GM21786 (cell line): ENCODE results near the gene VPS11.
"Not testable (repeated sequence)": the region's sequence is repeated elsewhere in the genome, so short reads cannot be mapped to it uniquely, and the experiment has no call there.

Experiments
- ATAC-seq: cut with Tn5 transposase; IDR thresholded peaks from one replicate; pipeline ENCODE4 v1.9.1; 2021; ENCODE audit not compliant: unreplicated experiment

Gene VPS11

DNA sequence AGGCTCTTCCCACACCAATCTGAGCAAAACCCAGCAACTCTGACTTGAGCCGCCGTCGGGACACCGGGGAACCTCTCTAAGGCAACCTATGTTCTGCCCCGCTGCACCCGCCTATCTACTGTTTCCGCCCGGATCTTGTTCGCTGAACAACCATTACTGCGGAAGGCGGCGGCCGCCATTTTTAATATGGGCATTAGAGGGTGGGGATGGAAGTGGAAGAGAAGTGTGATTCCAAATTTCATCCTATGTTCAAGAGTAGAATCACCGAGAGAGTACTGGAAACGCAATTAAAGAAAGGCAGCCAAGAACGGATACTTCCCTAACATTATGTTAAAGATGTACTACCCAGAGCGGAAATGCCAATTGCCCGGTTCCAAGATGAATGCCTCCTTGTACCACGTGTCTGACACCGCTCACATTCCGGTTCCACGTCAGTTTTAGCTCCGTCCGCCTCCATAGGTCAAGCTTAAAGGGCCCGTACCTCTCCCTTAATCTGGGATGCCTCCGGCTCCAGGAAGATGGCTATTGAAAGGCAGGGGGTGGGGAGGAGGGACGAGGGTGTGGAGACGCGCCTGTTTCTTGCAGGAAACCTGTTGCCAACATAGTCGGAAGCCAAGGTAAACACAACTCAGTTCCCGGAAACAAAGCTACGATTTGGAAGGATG lies 34.3 kb downstream of the VPS11 start, which contains the start of gene DPAGT1:
Gene DPAGT1, minus strand, starts transcription at position 95 of the 665 bp plus-strand sequence. CDS start 198 bp downstream, outside the sequence.
- peak; percentile 81 for ATAC-seq

DNA sequence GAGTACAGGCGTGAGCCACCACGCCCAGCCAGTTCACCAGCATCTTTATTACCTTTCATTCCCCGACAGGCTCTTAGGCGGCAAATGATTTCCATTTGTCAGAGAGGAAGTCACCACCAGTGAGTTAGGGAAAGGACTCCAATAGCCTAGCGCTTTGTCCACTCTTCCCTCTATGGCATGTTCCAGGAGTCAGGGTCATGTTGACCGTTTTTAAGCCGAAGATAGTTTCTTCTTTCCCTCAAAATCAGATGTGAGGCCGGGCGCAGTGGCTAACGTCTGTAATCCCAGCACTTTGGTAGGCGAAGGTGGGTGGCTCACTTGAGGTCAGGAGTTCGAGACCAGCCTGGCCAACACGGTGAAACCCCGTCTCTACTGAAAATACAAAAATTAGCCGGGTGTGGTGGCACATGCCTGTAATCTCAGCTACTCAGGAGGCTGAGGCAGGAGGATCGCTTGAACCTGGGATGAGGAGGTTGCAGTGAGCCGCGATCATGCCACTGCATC lies 35.6 kb downstream of the VPS11 start:
- ATAC-seq: not testable (repeated sequence)

DNA sequence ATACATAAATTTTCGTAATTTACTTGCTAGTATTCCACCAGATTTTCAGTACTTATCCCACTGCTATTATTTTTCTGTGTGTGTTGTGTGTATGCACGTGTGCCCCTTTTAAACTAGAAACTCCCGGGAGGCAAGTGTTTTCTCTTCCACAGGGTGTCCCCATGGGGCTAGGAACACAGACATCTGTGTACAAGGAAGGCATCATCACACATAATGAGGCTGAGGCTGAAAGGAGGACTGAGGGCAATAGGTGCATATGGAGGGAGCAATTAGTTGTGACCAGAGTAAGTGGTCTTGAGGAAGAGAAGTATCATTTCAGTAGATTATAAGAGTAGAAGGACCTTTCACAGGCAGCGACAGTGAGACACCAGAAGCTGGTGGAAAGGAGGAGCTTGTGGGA lies 36.2 kb downstream of the VPS11 start:
- ATAC-seq: no peak

DNA sequence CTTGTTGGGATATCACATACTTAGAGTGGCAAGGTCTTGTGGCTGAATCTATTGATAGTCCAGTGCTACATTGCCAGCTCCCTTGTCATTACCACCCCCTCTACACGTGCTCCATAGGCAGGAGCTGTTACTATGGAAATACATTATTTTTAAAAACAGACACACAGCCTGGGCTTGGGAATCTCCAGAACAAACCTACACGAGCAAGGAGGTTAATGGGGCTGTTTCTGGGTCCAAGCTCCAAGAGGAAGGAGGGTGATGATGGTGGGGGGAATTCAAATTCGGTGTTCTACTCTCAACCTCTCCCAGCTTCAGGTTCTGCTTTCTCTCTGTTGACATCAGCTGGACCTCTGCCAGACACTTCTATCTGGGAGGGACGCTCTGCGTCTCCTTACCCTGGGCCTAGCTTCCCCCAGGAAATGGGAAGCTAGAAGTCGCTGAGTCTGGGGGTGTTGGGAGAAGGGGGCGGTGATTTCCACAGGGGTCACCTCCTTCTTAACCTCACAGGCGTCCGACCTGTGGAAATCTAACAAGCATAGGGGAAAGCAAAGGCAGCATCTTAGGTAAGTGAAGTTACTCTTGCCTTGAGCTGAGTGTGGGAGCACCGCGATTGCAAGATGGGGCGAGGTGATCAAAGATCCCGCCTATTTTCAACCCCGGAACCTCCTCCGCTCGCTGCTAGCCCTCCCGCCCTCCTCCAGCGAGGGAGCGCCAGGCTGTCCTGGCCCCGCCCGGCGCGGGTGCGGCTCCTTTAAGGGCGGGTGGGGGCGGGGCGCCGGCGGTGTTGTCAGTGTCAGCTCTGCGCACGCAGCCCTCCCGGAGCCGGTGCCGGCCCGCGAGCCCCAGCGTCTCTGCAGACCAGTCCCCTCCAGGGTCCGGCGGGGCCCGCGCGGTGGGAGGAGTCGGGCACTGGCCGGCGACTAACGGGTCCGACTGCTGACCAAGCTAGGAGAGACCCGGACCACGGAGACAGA lies 39.2 kb downstream of the VPS11 start, which contains the start of gene C2CD2L:
Gene C2CD2L, plus strand, starts transcription at position 781 of the 974 bp plus-strand sequence. CDS start 398 bp downstream, outside the sequence.
- peak; percentile 71 for ATAC-seq

DNA sequence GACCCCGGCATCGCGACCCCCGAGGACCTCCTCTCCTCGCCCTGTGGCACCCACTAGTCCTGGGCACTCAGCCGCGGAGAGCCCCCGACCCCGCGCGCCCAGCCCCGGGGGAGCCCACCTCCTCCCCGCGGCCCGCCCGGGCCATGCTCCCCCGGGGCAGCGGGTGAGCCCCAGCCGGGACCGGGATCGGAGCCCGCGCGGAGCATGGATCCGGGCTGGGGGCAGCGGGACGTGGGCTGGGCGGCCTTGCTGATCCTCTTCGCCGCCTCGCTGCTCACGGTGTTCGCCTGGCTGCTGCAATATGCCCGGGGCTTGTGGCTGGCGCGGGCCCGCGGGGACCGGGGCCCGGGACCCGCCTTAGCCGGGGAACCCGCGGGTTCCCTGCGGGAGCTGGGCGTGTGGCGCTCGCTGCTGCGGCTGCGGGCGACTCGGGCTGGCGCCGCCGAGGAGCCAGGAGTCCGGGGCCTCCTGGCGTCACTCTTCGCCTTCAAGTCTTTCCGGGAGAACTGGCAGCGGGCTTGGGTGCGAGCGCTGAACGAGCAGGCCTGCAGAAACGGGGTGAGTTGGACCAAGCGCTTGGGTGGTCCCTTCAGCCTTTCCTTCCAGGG lies 40.0 kb downstream of the VPS11 start:
- no peak for ATAC-seq

DNA sequence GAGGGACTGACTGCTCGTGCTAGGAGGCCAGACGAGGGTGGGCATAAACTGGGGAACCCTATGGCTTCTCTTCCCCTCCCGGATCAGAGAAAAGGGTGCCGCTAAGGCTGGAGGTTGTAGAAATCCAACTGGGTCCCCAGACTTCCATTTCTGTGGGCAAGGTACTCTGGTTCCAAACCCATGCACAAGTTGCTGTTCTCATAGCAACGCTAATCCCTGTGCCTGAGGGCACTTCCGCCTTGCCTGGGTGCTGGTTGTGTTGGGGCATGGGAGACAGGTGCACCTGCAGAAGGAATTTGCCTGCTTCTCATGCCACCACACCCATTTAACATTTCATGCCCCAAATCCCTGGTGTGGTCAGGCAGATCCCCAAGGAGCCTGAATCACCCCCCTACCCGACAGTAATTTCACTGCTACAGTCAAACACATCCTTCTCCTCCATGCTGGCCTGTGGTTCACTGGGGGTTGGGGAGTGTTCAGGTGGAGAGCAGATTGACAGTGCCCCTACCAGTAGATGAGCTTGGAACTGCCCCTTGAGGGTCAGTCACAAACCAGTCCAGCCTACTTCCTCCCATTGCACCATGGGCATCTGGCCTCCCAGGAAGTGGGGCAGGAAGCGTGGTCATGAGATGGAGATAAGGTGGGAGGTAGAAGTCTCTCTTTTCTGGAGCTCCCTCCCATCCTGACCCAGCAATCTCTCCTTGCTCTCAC lies 40.7 kb downstream of the VPS11 start:
- ATAC-seq: no peak

GRCh38 chr11:119108857-119109221 lies 41.2 kb downstream of the VPS11 start:
- ATAC-seq: no peak

GRCh38 chr11:119109843-119110242 lies 42.2 kb downstream of the VPS11 start:
- no peak for ATAC-seq

DNA sequence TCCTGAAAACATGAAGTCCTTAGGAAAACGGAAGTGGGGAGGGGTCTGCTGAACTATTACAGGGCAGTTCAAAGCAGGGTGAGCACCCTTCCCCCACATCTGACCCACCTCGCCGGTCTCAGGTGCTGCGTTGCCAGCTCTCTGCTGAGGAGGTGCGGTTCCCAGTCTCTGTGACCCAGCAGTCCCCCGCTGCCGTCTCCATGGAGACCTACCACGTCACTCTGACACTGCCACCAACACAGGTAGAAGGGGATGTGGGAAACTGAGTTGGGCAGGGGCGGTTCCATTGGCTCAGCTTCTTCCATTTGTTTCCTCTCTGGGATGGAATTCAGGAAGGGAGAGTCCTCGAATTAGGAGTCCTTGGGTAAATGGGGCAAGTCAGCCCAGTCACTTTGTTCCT lies 42.8 kb downstream of the VPS11 start:
- ATAC-seq: no peak

GRCh38 chr11:119111361-119111925 lies 43.8 kb downstream of the VPS11 start:
- no peak for ATAC-seq

DNA sequence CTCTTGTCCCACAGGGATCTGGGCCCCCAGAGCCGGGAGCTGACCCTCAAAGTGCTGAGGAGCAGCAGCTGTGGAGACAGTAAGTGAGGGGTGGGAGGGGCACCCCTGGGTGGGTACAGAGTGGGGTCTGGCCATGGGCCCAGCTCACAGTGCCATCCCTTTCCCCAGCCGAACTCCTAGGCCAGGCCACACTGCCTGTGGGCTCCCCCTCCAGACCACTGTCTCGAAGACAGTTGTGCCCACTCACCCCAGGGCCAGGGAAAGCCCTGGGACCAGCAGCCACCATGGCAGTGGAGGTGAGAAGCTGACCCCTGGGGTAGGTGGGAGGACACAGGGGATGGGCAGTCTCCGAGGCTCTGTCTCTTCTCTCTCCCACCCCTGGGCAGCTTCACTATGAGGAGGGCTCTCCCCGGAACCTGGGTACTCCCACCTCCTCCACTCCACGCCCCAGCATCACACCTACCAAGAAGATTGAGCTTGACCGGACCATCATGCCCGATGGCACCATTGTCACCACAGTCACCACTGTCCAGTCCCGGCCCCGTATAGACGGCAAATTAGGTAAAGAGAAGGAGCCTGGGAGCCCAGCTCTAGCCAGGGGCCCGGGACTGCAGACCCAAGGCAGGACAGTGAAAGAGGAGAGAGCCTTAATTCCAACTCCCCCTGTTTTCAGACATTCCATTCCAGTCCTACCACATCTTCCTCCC lies 44.8 kb downstream of the VPS11 start:
- no peak for ATAC-seq

DNA sequence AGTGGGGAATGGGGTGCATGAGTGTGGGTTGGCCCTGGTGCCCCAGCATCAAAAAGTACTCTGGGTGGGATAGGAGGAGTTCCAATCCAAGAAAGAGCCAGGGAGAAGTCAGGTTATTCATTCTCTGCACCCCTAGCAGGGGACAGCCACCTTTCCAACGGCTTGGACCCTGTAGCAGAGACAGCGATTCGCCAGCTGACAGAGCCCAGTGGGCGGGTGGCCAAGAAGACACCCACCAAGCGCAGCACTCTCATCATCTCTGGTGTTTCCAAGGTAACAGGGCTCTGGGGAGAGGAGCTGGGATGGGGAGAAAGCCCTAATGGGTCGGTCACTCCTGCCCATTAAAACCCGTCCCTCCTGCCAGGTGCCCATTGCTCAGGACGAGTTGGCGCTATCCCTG lies 46.1 kb downstream of the VPS11 start:
- ATAC-seq: no peak

DNA sequence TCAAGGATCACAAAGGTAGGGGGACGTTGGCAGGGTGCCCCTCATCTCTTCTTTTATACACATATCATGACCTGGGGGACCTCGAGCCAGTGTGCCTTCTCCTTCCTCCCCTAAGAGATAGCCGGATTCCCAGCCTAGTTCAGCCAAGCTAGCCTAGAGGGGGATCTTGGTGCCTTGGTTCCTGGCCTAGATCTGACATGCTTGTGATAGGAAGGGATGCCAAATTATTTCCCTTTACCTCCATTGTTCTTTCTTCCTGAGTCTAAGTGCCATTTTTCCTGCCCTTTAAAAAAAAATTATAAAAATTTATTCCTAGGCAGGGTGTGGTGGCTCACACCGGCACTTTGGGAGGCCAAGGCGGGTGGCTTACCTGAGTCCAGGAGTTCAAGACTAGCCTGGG lies 46.7 kb downstream of the VPS11 start:
- ATAC-seq: no peak

DNA sequence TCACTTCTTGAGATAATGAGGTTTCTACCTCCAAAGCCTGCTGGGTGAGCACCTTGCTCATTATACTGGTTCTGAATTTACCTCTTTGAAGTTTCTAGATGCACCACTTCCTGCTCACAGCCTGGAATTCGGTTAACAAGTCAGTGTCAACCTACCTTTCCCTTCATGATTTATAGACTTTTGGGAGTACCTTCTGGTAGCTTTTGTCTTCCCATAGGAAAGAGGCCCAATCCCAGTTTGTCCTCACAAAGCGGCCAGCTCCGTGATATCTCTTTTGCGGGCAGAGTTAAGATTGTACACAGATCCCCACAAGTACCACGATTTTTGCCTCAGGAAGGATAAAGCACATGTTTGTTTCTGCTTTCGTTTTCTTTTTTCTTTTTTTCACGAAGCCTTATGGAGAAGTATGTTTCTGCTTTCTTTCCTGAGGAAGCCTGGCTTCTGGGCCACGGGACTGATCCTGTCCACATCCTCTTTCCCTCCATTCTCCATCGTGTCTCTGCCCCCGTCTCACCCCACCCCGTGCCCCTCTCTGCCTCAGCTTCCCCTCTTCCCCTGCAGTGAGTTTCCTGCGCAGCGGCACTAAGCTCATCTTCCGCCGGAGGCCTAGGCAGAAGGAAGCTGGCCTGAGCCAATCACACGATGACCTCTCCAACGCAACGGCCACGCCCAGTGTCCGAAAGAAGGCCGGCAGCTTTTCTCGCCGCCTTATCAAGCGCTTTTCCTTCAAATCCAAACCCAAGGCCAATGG lies 48.0 kb downstream of the VPS11 start:
- no peak for ATAC-seq

DNA sequence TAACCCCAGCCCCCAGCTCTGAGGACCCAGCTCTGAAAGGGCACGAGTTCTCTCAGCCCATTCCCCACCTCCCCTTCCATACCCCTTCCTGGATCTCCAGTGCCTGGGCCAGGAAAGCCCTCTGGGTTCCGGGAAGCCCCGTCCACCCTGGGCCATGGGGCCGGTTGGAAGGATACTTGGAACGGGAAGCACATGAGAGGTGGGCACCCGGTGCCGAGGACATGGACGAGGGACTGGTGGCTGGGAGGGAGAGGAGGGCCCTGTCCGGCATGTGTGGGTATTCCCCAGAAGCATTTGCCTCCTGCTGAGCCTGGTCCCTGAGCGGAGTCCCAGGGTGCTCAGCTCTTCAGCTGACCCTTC lies 48.6 kb downstream of the VPS11 start:
- no peak for ATAC-seq

- no peak for ATAC-seq
Observed at GRCh38 chr11:119116601-119117000, 49.0 kb downstream of the VPS11 start.

- no peak for ATAC-seq
Observed at GRCh38 chr11:119117004-119117706, 49.5 kb downstream of the VPS11 start.

DNA sequence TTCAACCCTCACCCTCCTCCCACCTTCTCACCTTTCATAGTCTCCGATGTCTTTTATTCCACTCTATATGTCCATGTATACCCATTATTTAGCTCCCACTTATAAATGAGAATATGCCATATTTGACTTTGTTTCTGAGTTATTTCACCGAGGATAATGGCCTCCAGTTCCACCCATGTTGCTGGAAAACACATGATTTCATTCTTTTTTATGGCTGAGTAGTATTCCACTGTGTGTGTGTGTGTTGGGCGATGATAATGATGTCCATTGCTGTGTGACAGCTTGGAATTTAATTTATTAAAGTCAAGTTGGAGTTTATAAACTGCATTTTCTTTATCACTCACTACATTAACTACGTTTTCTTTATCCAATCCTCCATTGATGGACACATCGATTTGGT lies 50.6 kb downstream of the VPS11 start:
- no peak for ATAC-seq

GRCh38 chr11:119118946-119119345 lies 51.3 kb downstream of the VPS11 start:
- no peak for ATAC-seq
